ENCODE results near the gene SETD4. TPM values are rescaled to one million over a fixed set of nuclear protein-coding genes. Genes with fewer than 3 reads are reported as not detected.

Gene SETD4
- total RNA-seq (10 to 100 TPM; 30.3 to 31.0 TPM), polyA plus RNA-seq (10 to 100 TPM in 1 of 2 donors, 1 to 10 TPM in 1; 7.1 to 10.3 TPM)

- peaks cover 24 to 37% of the 10 kb centered on the region in 2 donors for H3K36me3 Mint-ChIP-seq
Observed at GRCh38 chr21:36060159-36060921, at the start of gene SETD4. TSS of gene SETD4 (minus strand) at chr21:36060526. CDS start at chr21:36058888, 1,638 bp downstream.

GRCh38 chr21:36109868-36110267 lies 49.5 kb upstream of the SETD4 start:
- Mint-ChIP-seq H3K27me3 (peaks cover 12 to 27% of the 10 kb centered on the region in 2 donors), H3K27ac (peak overlapping the region in 1 of 7 donors; percentile 44), H3K36me3 (no peaks in the 10 kb centered on the region), H3K4me1 (peaks cover 16 to 23% (median 18%) of the 10 kb centered on the region in 4 donors), H3K9me3 (no peaks in the 10 kb centered on the region), H3K4me3 (no peak overlapping the region)
- no peaks in the 10 kb centered on the region for H3K9me3 ChIP-seq (ENCODE audit: control insufficient read depth in 1 of 2, low read length in 2 of 2)
- H3K27ac ChIP-seq (ENCODE audit: low read depth, low read length) = no peak overlapping the region
- H3K27me3 ChIP-seq (ENCODE audit: insufficient read depth, low read length) = peaks cover 8% of the 10 kb centered on the region
- no peaks in the 10 kb centered on the region for H3K36me3 ChIP-seq (ENCODE audit: insufficient read depth, low read length)
- no peak for DNase-seq
- ChIA-PET CTCF (ENCODE audit: partially characterized antibody) (no interaction called here), POLR2A (ENCODE audit: partially characterized antibody) (no interaction called here)
- intact Hi-C loops (cut with micrococcal nuclease) = loop anchor here (5.0 kb wide), 1 partner anchor 268 kb away; no protein-coding TSS in a partner anchor
- peaks cover 25% of the 10 kb centered on the region for H3K4me1 ChIP-seq (ENCODE audit: insufficient read depth, low read length)
- no peak overlapping the region for H3K4me3 ChIP-seq (ENCODE audit: low read length in 2 of 2)

More at GRCh38 chr21:36060159-36060921, at the start of gene SETD4:
- peak; percentile 91 to 95 (median 93) for DNase-seq
- H3K4me1 ChIP-seq (ENCODE audit: insufficient read depth, low read length) = peaks cover 13% of the 10 kb centered on the region
- H3K27ac ChIP-seq (ENCODE audit: low read depth, low read length) = peak within 1 kb of the TSS; percentile 83
- POLR2A ChIA-PET (ENCODE audit: partially characterized antibody) = interaction anchor here (0.6 to 3.2 kb wide), 16 partner anchors 10 to 261 kb away, joined by 3 to 60 read pairs (median 4); partner anchors contain the start of genes CBR1, CBR3 and MORC3
- peak within 1 kb of the TSS; percentile 93 to 99 (median 96) for H3K4me3 Mint-ChIP-seq
- H3K4me3 ChIP-seq (ENCODE audit: low read length in 2 of 2) = peak within 1 kb of the TSS; percentile 94 to 98
- H3K27me3 Mint-ChIP-seq = no peaks in the 10 kb centered on the region
- peaks cover 6 to 34% (median 14%) of the 10 kb centered on the region in 4 donors for H3K4me1 Mint-ChIP-seq
- H3K9me3 Mint-ChIP-seq = peaks cover 0 to 1% (median 0%) of the 10 kb centered on the region in 8 donors
- no peaks in the 10 kb centered on the region for H3K27me3 ChIP-seq (ENCODE audit: insufficient read depth, low read length)
- H3K27ac Mint-ChIP-seq = peak within 1 kb of the TSS; percentile 98 to 99 (median 98)
- peaks cover 18% of the 10 kb centered on the region for H3K36me3 ChIP-seq (ENCODE audit: insufficient read depth, low read length)
- H3K9me3 ChIP-seq (ENCODE audit: control insufficient read depth in 1 of 2, low read length in 2 of 2) = no peaks in the 10 kb centered on the region
- CTCF ChIA-PET (ENCODE audit: partially characterized antibody) = interaction anchor here (0.6 to 2.4 kb wide), 7 partner anchors 10 to 106 kb away, joined by 3 to 18 read pairs (median 5); partner anchors contain the start of gene CBR1
- intact Hi-C loops (cut with micrococcal nuclease) = loop anchor here (1.0 to 10.0 kb wide), 5 partner anchors 9 to 1012 kb away; partner anchors contain the start of gene DOP1B

- Histone ChIP-seq H3K27me3 (ENCODE audit: insufficient read depth, low read length) (peaks cover 8% of the 10 kb centered on the region), H3K4me3 (ENCODE audit: low read length in 2 of 2) (no peak overlapping the region), H3K9me3 (ENCODE audit: control insufficient read depth in 1 of 2, low read length in 2 of 2) (no peaks in the 10 kb centered on the region), H3K36me3 (ENCODE audit: insufficient read depth, low read length) (no peaks in the 10 kb centered on the region), H3K4me1 (ENCODE audit: insufficient read depth, low read length) (no peaks in the 10 kb centered on the region), H3K27ac (ENCODE audit: low read depth, low read length) (no peak overlapping the region)
- intact Hi-C loops (cut with micrococcal nuclease) = no loop called here
- Mint-ChIP-seq H3K4me3 (peak overlapping the region in 1 of 8 donors; percentile 17), H3K9me3 (no peaks in the 10 kb centered on the region), H3K36me3 (no peaks in the 10 kb centered on the region), H3K27ac (no peak overlapping the region), H3K4me1 (peaks cover 0 to 4% (median under 1%) of the 10 kb centered on the region in 4 donors), H3K27me3 (peaks cover 22 to 42% of the 10 kb centered on the region in 2 donors)
- DNase-seq = no peak
- ChIA-PET CTCF (ENCODE audit: partially characterized antibody) (interaction anchor here (0.6 to 5.5 kb wide), 3 partner anchors 8 to 1414 kb away, joined by 3 to 35 read pairs (median 4); no protein-coding TSS in a partner anchor), POLR2A (ENCODE audit: partially characterized antibody) (no interaction called here)
Observed at GRCh38 chr21:36105327-36105842, 45.1 kb upstream of the SETD4 start.

GRCh38 chr21:36104317-36105300 lies 44.3 kb upstream of the SETD4 start:
- H3K4me3 Mint-ChIP-seq = peak overlapping the region in 3 of 8 donors; percentile 10 to 27 (median 15)
- CTCF ChIA-PET (ENCODE audit: partially characterized antibody) = interaction anchor here (0.6 to 5.5 kb wide), 3 partner anchors 9 to 1414 kb away, joined by 3 to 35 read pairs (median 4); no protein-coding TSS in a partner anchor
- POLR2A ChIA-PET (ENCODE audit: partially characterized antibody) = no interaction called here

GRCh38 chr21:36103434-36103833 lies 43.1 kb upstream of the SETD4 start:
- H3K4me1 ChIP-seq (ENCODE audit: insufficient read depth, low read length) = no peaks in the 10 kb centered on the region
- Mint-ChIP-seq H3K27me3 (peaks cover 20 to 38% of the 10 kb centered on the region in 2 donors), H3K36me3 (no peaks in the 10 kb centered on the region), H3K9me3 (no peaks in the 10 kb centered on the region), H3K27ac (no peak overlapping the region), H3K4me1 (peaks cover 0 to 4% (median under 1%) of the 10 kb centered on the region in 4 donors), H3K4me3 (no peak overlapping the region)
- ChIA-PET POLR2A (ENCODE audit: partially characterized antibody) (no interaction called here), CTCF (ENCODE audit: partially characterized antibody) (interaction anchor here (0.7 to 5.5 kb wide), 4 partner anchors 10 to 75 kb away, joined by 3 to 35 read pairs (median 4); partner anchors contain the start of gene SETD4)
- no peaks in the 10 kb centered on the region for H3K9me3 ChIP-seq (ENCODE audit: control insufficient read depth in 1 of 2, low read length in 2 of 2)
- intact Hi-C loops (cut with micrococcal nuclease) = no loop called here
- no peaks in the 10 kb centered on the region for H3K36me3 ChIP-seq (ENCODE audit: insufficient read depth, low read length)
- H3K27me3 ChIP-seq (ENCODE audit: insufficient read depth, low read length) = peaks cover 8% of the 10 kb centered on the region
- H3K4me3 ChIP-seq (ENCODE audit: low read length in 2 of 2) = no peak overlapping the region
- DNase-seq = no peak
- H3K27ac ChIP-seq (ENCODE audit: low read depth, low read length) = no peak overlapping the region

More at GRCh38 chr21:36104317-36105300, 44.3 kb upstream of the SETD4 start:
- Mint-ChIP-seq H3K4me1 (peaks cover 0 to 4% (median under 1%) of the 10 kb centered on the region in 4 donors), H3K36me3 (no peaks in the 10 kb centered on the region), H3K27me3 (peaks cover 20 to 41% of the 10 kb centered on the region in 2 donors), H3K9me3 (no peaks in the 10 kb centered on the region), H3K27ac (no peak overlapping the region)
- no peak overlapping the region for H3K4me3 ChIP-seq (ENCODE audit: low read length in 2 of 2)
- peak; percentile 14 to 35 (median 31) for DNase-seq
- intact Hi-C loops (cut with micrococcal nuclease) = no loop called here
- H3K4me1 ChIP-seq (ENCODE audit: insufficient read depth, low read length) = no peaks in the 10 kb centered on the region
- H3K9me3 ChIP-seq (ENCODE audit: control insufficient read depth in 1 of 2, low read length in 2 of 2) = no peaks in the 10 kb centered on the region
- H3K27ac ChIP-seq (ENCODE audit: low read depth, low read length) = no peak overlapping the region
- peaks cover 8% of the 10 kb centered on the region for H3K27me3 ChIP-seq (ENCODE audit: insufficient read depth, low read length)
- no peaks in the 10 kb centered on the region for H3K36me3 ChIP-seq (ENCODE audit: insufficient read depth, low read length)

GRCh38 chr21:36100971-36101641 lies 40.8 kb upstream of the SETD4 start:
- no peaks in the 10 kb centered on the region for H3K9me3 Mint-ChIP-seq
- POLR2A ChIA-PET (ENCODE audit: partially characterized antibody) = no interaction called here
- Histone ChIP-seq H3K27ac (ENCODE audit: low read depth, low read length) (no peak overlapping the region), H3K4me3 (ENCODE audit: low read length in 2 of 2) (no peak overlapping the region), H3K9me3 (ENCODE audit: control insufficient read depth in 1 of 2, low read length in 2 of 2) (no peaks in the 10 kb centered on the region), H3K27me3 (ENCODE audit: insufficient read depth, low read length) (peaks cover 3% of the 10 kb centered on the region), H3K4me1 (ENCODE audit: insufficient read depth, low read length) (no peaks in the 10 kb centered on the region), H3K36me3 (ENCODE audit: insufficient read depth, low read length) (no peaks in the 10 kb centered on the region)
- CTCF ChIA-PET (ENCODE audit: partially characterized antibody) = interaction anchor here (0.7 to 5.5 kb wide), 4 partner anchors 12 to 41 kb away, joined by 3 to 35 read pairs (median 4); partner anchors contain the start of gene SETD4
- peaks cover 0 to 4% (median under 1%) of the 10 kb centered on the region in 4 donors for H3K4me1 Mint-ChIP-seq
- no peak overlapping the region for H3K27ac Mint-ChIP-seq
- intact Hi-C loops (cut with micrococcal nuclease) = no loop called here
- peaks cover 17 to 26% of the 10 kb centered on the region in 2 donors for H3K27me3 Mint-ChIP-seq
- DNase-seq = no peak
- H3K36me3 Mint-ChIP-seq = no peaks in the 10 kb centered on the region
- H3K4me3 Mint-ChIP-seq = no peak overlapping the region
